H9 (cell line): ENCODE results near the gene MIEF1. TPM values are rescaled to one million over a fixed set of nuclear protein-coding genes. Genes with fewer than 3 reads are reported as not detected.

ENCODE experiments used
- DNase-seq: peaks from one replicate; pipeline ENCODE4 v3.0.0-alpha.2; 2017
- H2AFZ ChIP-seq: one replicate; pipeline ENCODE4 v1.6.1; 2013; ENCODE audit warnings: mild to moderate bottlenecking, low read length, control low read depth, moderate library complexity
- H2AK5ac ChIP-seq: 2 replicates; pipeline ENCODE4 v1.6.1; 2013; ENCODE audit warnings: low read length, control low read depth, mixed read lengths; ENCODE audit not compliant: insufficient read length
- H2BK120ac ChIP-seq: one replicate; pipeline ENCODE4 v1.6.1; 2013; ENCODE audit warnings: low read depth, mild to moderate bottlenecking, low read length, control low read depth, inconsistent platforms; ENCODE audit not compliant: poor library complexity, severe bottlenecking
- H2BK12ac ChIP-seq: 2 replicates; pipeline ENCODE4 v1.6.1; 2013; ENCODE audit warnings: low read length, control low read depth, mixed read lengths, low read depth; ENCODE audit not compliant: insufficient read length
- H2BK15ac ChIP-seq: 2 replicates; pipeline ENCODE4 v1.6.1; 2013; ENCODE audit warnings: low read depth, low read length, control low read depth
- H2BK20ac ChIP-seq: one replicate; pipeline ENCODE4 v1.6.1; 2013; ENCODE audit warnings: low read depth, mild to moderate bottlenecking, low read length, control low read depth, inconsistent platforms; ENCODE audit not compliant: poor library complexity, severe bottlenecking
- H2BK5ac ChIP-seq: 2 replicates; pipeline ENCODE4 v1.6.1; 2013; ENCODE audit warnings: low read length, control low read depth, mixed read lengths; ENCODE audit not compliant: insufficient read length
- H3K14ac ChIP-seq: 2 replicates; pipeline ENCODE4 v1.6.1; 2013; ENCODE audit warnings: low read length, control low read depth; ENCODE audit not compliant: insufficient read depth
- H3K18ac ChIP-seq: 2 replicates; pipeline ENCODE4 v1.6.1; 2013; ENCODE audit warnings: low read depth, mild to moderate bottlenecking, mixed read lengths, low read length, control low read depth; ENCODE audit not compliant: insufficient read length
- H3K23ac ChIP-seq: 2 replicates; pipeline ENCODE4 v1.6.1; 2013; ENCODE audit warnings: low read length, control low read depth, mixed read lengths, low read depth; ENCODE audit not compliant: insufficient read length
- H3K23me2 ChIP-seq: 2 replicates; pipeline ENCODE4 v1.6.1; 2013; ENCODE audit warnings: low read depth, mild to moderate bottlenecking, mixed read lengths, low read length, control low read depth; ENCODE audit not compliant: insufficient read length, poor library complexity, severe bottlenecking
- H3K27ac ChIP-seq: 2 replicates; pipeline ENCODE4 v1.5.1; 2013; ENCODE audit warnings: low read length, control low read depth, mixed read lengths, low read depth; ENCODE audit not compliant: insufficient read length
- H3K27me3 ChIP-seq: 2 replicates; pipeline ENCODE4 v1.6.1; 2013; ENCODE audit warnings: low read length, control low read depth, inconsistent platforms; ENCODE audit not compliant: insufficient read depth
- H3K4ac ChIP-seq: 2 replicates; pipeline ENCODE4 v1.6.1; 2013; ENCODE audit warnings: low read depth, mild to moderate bottlenecking, control low read depth, inconsistent platforms, low read length, moderate library complexity
- H3K4me1 ChIP-seq: 2 replicates; pipeline ENCODE4 v1.6.1; 2013; ENCODE audit warnings: low read length, control low read depth, inconsistent platforms; ENCODE audit not compliant: insufficient read depth
- H3K4me2 ChIP-seq: 2 replicates; pipeline ENCODE4 v1.6.1; 2013; ENCODE audit warnings: low read length, control low read depth, mixed read lengths; ENCODE audit not compliant: insufficient read length, insufficient read depth
- H3K56ac ChIP-seq: 2 replicates; pipeline ENCODE4 v1.6.1; 2013; ENCODE audit warnings: low read depth, mild to moderate bottlenecking, mixed read lengths, low read length, control low read depth; ENCODE audit not compliant: insufficient read length
- H3K79me1 ChIP-seq: 2 replicates; pipeline ENCODE4 v1.6.1; 2013; ENCODE audit warnings: low read depth, mild to moderate bottlenecking, moderate library complexity, low read length, control low read depth, inconsistent platforms; ENCODE audit not compliant: insufficient read depth, poor library complexity, severe bottlenecking
- H3K79me2 ChIP-seq: 2 replicates; pipeline ENCODE4 v1.6.1; 2013; ENCODE audit warnings: low read length, control low read depth, inconsistent platforms; ENCODE audit not compliant: insufficient read depth
- H3K9ac ChIP-seq: 2 replicates; pipeline ENCODE4 v1.6.1; 2013; ENCODE audit warnings: low read length, control low read depth, mixed read lengths; ENCODE audit not compliant: insufficient read length; ENCODE audit errors: extremely low read depth
- H3K9me3 ChIP-seq: one replicate; pipeline ENCODE4 v1.6.1; 2013; ENCODE audit warnings: low read depth, low read length, inconsistent platforms; ENCODE audit not compliant: control insufficient read depth
- H3T11ph ChIP-seq: one replicate; pipeline ENCODE4 v1.6.1; 2013; ENCODE audit warnings: mild to moderate bottlenecking, low read length, control low read depth, inconsistent platforms
- H4K20me1 ChIP-seq: one replicate; pipeline ENCODE4 v1.6.1; 2013; ENCODE audit not compliant: control insufficient read depth, insufficient read length, insufficient read depth
- H4K5ac ChIP-seq: 2 replicates; pipeline ENCODE4 v1.6.1; 2013; ENCODE audit warnings: low read depth, mild to moderate bottlenecking, mixed read lengths, low read length, control low read depth; ENCODE audit not compliant: insufficient read length
- H4K8ac ChIP-seq: replicated peaks from 2 replicates; pipeline ENCODE4 v1.6.1; 2013; ENCODE audit warnings: low read length, control low read depth, mixed read lengths, low read depth; ENCODE audit not compliant: insufficient read length
- H4K91ac ChIP-seq: 2 replicates; pipeline ENCODE4 v1.6.1; 2013; ENCODE audit warnings: low read depth, mild to moderate bottlenecking, moderate library complexity, mixed read lengths, low read length, control low read depth; ENCODE audit not compliant: insufficient read length
- H3K27ac Mint-ChIP-seq, 3 experiments: 2 replicates in 2 of 3; 3 replicates in 1 of 3; pipeline ENCODE4 v1.8.0; 2020 to 2021; ENCODE audit warnings: mixed read lengths in 3 of 3, mild to moderate bottlenecking in 1 of 3, moderate library complexity in 1 of 3
- H3K27me3 Mint-ChIP-seq: 2 replicates; pipeline ENCODE4 v1.8.0; 2021; ENCODE audit warnings: low read depth, mild to moderate bottlenecking, moderate library complexity, mixed read lengths
- H3K36me3 Mint-ChIP-seq, 3 experiments: 2 replicates in 2 of 3; 3 replicates in 1 of 3; pipeline ENCODE4 v1.8.0; 2020 to 2021; ENCODE audit warnings: low read depth in 3 of 3, mixed read lengths in 3 of 3; ENCODE audit not compliant: insufficient read depth in 1 of 3
- H3K4me1 Mint-ChIP-seq, 2 experiments: 2 replicates each; pipeline ENCODE4 v1.8.0; 2020; ENCODE audit warnings: mixed read lengths in 2 of 2
- H3K4me3 Mint-ChIP-seq, 2 experiments: 2 replicates in 1 of 2; 3 replicates in 1 of 2; pipeline ENCODE4 v1.8.0; 2020 to 2021; ENCODE audit warnings: mild to moderate bottlenecking in 2 of 2, mixed read lengths in 2 of 2, moderate library complexity in 1 of 2
- H3K9me3 Mint-ChIP-seq, 2 experiments: 2 replicates in 1 of 2; 3 replicates in 1 of 2; pipeline ENCODE4 v1.8.0; 2020; ENCODE audit warnings: mild to moderate bottlenecking in 2 of 2, mixed read lengths in 2 of 2, moderate library complexity in 1 of 2
- CTCF ChIP-seq: fragments of 200-600 bp; sonication (generic); conservative IDR thresholded peaks from 3 replicates; pipeline ENCODE4 v1.8.0; 2021; ENCODE audit warnings: antibody characterized with exemption, mild to moderate bottlenecking
- WGBS: extraction: QIAGEN DNeasy Blood & Tissue Kit; methylation state at CpG from one replicate; pipeline ENCODE4 v1.1.7; 2013; ENCODE audit warnings: missing lambda C conversion rate, low lambda C conversion rate, mixed read lengths; ENCODE audit not compliant: insufficient read length; ENCODE audit errors: extremely low coverage; 5-methylcytosine and 5-hydroxymethylcytosine counted together
- total RNA-seq: library from RNA; stranded (reverse); gene quantifications from 2 replicates; pipeline ENCODE4 v1.2.1, GENCODE V29; 2021

Gene MIEF1
- total RNA-seq, 1 experiment from 2014 or later = 32.6 TPM

DNA sequence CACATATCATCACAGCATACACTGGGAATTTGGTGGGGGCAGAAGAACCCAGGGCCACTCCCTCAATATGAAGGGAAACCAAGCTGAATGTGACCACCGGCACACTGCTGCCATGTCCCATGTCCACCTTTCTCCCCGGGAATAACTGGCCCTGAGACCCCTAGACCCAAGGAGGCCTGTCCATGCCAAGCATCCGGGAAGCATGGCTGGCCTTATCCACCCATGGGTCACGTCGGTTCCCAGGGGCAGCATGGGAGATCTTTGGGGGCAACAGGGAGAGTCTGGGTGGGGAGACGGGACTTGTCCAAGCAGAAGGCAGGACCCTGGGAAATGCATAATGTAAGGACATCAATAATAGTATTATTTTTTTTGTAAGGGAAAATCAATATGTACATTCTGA is 10.4 kb upstream of the MIEF1 start:
- Histone ChIP-seq H3K4me1 (no peaks in the 10 kb centered on the region), H3K27ac (no peak overlapping the region), H3K79me1 (no peaks in the 10 kb centered on the region), H2BK15ac (no peak overlapping the region), H4K8ac (no peak overlapping the region), H4K20me1 (no peaks in the 10 kb centered on the region), H2AFZ (no peak overlapping the region), H3K23me2 (no peaks in the 10 kb centered on the region), H3K9me3 (no peaks in the 10 kb centered on the region), H2BK12ac (no peak overlapping the region), H3T11ph (no peak overlapping the region), H2BK5ac (no peak overlapping the region), H3K14ac (no peak overlapping the region), H3K27me3 (no peaks in the 10 kb centered on the region), H3K4ac (no peak overlapping the region), H3K23ac (no peak overlapping the region), H2AK5ac (no peak overlapping the region), H4K5ac (no peak overlapping the region), H3K56ac (no peak overlapping the region), H3K9ac (no peak overlapping the region), H2BK120ac (no peak overlapping the region), H3K79me2 (no peaks in the 10 kb centered on the region), H2BK20ac (no peak overlapping the region), H4K91ac (no peak overlapping the region), H3K18ac (no peak overlapping the region), H3K4me2 (no peak overlapping the region)
- H3K27me3 Mint-ChIP-seq = peaks cover 49% of the 10 kb centered on the region
- peaks cover 0 to 6% (median 4%) of the 10 kb centered on the region in 3 experiments; a peak in 3 of 7 replicates for H3K36me3 Mint-ChIP-seq
- TF ChIP-seq CTCF = no peak
- no peak for DNase-seq
- H3K4me3 Mint-ChIP-seq = no peak overlapping the region
- H3K4me1 Mint-ChIP-seq = peaks cover 6 to 15% of the 10 kb centered on the region in 2 experiments
- H3K27ac Mint-ChIP-seq = no peak overlapping the region
- no CpG with 5 or more reads among the region's 6 CpGs for WGBS
- H3K9me3 Mint-ChIP-seq = peaks cover 0 to 3% of the 10 kb centered on the region in 2 experiments; a peak in 1 of 5 replicates
